ENCODE results near the gene ISG15. TPM values are rescaled to one million over a fixed set of nuclear protein-coding genes. Genes with fewer than 3 reads are reported as not detected.

The ISG15 gene
- total RNA-seq, 1 donor from 2014 or later, result 97.7 TPM

Other genes with a start within 250 kb of the ISG15 start
- gene SAMD11, start 89.6 kb upstream of the ISG15 start, total RNA-seq, result 2.3 TPM in 2 replicates
- gene NOC2L, start 54.2 kb upstream of the ISG15 start, total RNA-seq, result 95.6 and 98.8 TPM in 2 replicates
- gene KLHL17, start 52.9 kb upstream of the ISG15 start, total RNA-seq, result 16.9 and 21.4 TPM in 2 replicates
- gene PLEKHN1, start 47.0 kb upstream of the ISG15 start, total RNA-seq, result 13.2 and 13.3 TPM in 2 replicates
- 0.34 TPM in 1 of 2 replicates, not detected in the other for gene PERM1, start 31.4 kb upstream of the ISG15 start, total RNA-seq
- 160 and 184 TPM in 2 replicates for gene HES4, start 13.4 kb upstream of the ISG15 start, total RNA-seq
- gene AGRN, start 6.6 kb downstream of the ISG15 start, total RNA-seq, result 479 and 617 TPM in 2 replicates
- gene RNF223, start 60.8 kb downstream of the ISG15 start, total RNA-seq, result 5.4 and 7.5 TPM in 2 replicates
- gene C1orf159, start 102.6 kb downstream of the ISG15 start, total RNA-seq, result 20.3 and 25.5 TPM in 2 replicates
- 0.27 TPM in 1 of 2 replicates, not detected in the other for gene TTLL10, start 160.4 kb downstream of the ISG15 start, total RNA-seq
- 0.67 and 2.1 TPM in 2 replicates for gene TNFRSF18, start 193.1 kb downstream of the ISG15 start, total RNA-seq
- 0.25 and 3.6 TPM in 2 replicates for gene TNFRSF4, start 200.7 kb downstream of the ISG15 start, total RNA-seq
- 146 and 153 TPM in 2 replicates for gene SDF4, start 218.5 kb downstream of the ISG15 start, total RNA-seq
- gene B3GALT6, start 218.7 kb downstream of the ISG15 start, total RNA-seq, result 43.7 and 48.6 TPM in 2 replicates
- 0.88 and 1.4 TPM in 2 replicates for gene C1QTNF12, start 233.2 kb downstream of the ISG15 start, total RNA-seq